Progenitor cell of endocrine pancreas (in vitro differentiated cells): ENCODE measurements around the gene NMBR. TPM values are rescaled to one million over a fixed set of nuclear protein-coding genes. Genes with fewer than 3 reads are reported as not detected.
"Not testable (repeated sequence)": the region's sequence is repeated elsewhere in the genome, so short reads cannot be mapped to it uniquely, and the experiment has no call there.

Experiments used
- DNase-seq: peaks from one replicate; pipeline ENCODE4 v3.0.0; 2021; ENCODE audit warnings: low spot score; ENCODE audit not compliant: unreplicated experiment
- H3K27ac Mint-ChIP-seq: 2 replicates; pipeline ENCODE4 v1.8.0; 2021; ENCODE audit warnings: mild to moderate bottlenecking, moderate library complexity, mixed read lengths
- H3K27me3 Mint-ChIP-seq: 2 replicates; pipeline ENCODE4 v1.8.0; 2021; ENCODE audit warnings: mixed read lengths
- H3K36me3 Mint-ChIP-seq: 2 replicates; pipeline ENCODE4 v1.8.0; 2022; ENCODE audit warnings: mixed read lengths; ENCODE audit not compliant: insufficient read depth
- H3K4me1 Mint-ChIP-seq: 2 replicates; pipeline ENCODE4 v1.8.0; 2021; ENCODE audit warnings: low read depth, mixed read lengths
- H3K4me3 Mint-ChIP-seq: 2 replicates; pipeline ENCODE4 v1.8.0; 2021; ENCODE audit warnings: low read depth, mild to moderate bottlenecking, moderate library complexity, mixed read lengths
- H3K9me3 Mint-ChIP-seq: 2 replicates; pipeline ENCODE4 v1.8.0; 2021; ENCODE audit warnings: low read depth, mixed read lengths
- total RNA-seq: library from RNA; stranded (reverse); gene quantifications from 2 replicates; pipeline ENCODE4 v1.2.1, GENCODE V29; 2021
- TF ChIP-seq, protein P1 (sequence below): fragments of 200-600 bp; sonication (generic); IDR thresholded peaks from one replicate; pipeline ENCODE4 v1.5.0; 2021; ENCODE audit warnings: antibody characterized with exemption, mild to moderate bottlenecking; ENCODE audit not compliant: unreplicated experiment

The NMBR gene
- total RNA-seq, 1 donor from 2014 or later, result 0.74 TPM

- DNase-seq, H3K27me3 Mint-ChIP-seq, H3K9me3 Mint-ChIP-seq, H3K4me3 Mint-ChIP-seq, H3K36me3 Mint-ChIP-seq, H3K4me1 Mint-ChIP-seq, H3K27ac Mint-ChIP-seq: not testable (repeated sequence)
- TF ChIP-seq, protein P1, sequence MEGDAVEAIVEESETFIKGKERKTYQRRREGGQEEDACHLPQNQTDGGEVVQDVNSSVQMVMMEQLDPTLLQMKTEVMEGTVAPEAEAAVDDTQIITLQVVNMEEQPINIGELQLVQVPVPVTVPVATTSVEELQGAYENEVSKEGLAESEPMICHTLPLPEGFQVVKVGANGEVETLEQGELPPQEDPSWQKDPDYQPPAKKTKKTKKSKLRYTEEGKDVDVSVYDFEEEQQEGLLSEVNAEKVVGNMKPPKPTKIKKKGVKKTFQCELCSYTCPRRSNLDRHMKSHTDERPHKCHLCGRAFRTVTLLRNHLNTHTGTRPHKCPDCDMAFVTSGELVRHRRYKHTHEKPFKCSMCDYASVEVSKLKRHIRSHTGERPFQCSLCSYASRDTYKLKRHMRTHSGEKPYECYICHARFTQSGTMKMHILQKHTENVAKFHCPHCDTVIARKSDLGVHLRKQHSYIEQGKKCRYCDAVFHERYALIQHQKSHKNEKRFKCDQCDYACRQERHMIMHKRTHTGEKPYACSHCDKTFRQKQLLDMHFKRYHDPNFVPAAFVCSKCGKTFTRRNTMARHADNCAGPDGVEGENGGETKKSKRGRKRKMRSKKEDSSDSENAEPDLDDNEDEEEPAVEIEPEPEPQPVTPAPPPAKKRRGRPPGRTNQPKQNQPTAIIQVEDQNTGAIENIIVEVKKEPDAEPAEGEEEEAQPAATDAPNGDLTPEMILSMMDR, result peak; percentile 36
Observed at GRCh38 chr6:142188341-142188740, 41.4 kb upstream of the NMBR start.

GRCh38 chr6:142187209-142187608 lies 40.3 kb upstream of the NMBR start:
- Mint-ChIP-seq H3K27me3 (no peaks in the 10 kb centered on the region), H3K4me3 (no peak overlapping the region), H3K36me3 (peaks cover 9% of the 10 kb centered on the region), H3K9me3 (no peaks in the 10 kb centered on the region), H3K27ac (no peak overlapping the region), H3K4me1 (peaks cover 6% of the 10 kb centered on the region)
- TF ChIP-seq, protein P1, result no peak
- no peak for DNase-seq

GRCh38 chr6:142185641-142186040 lies 38.7 kb upstream of the NMBR start:
- H3K27ac Mint-ChIP-seq, result no peak overlapping the region
- TF ChIP-seq, protein P1, result no peak
- peaks cover 6% of the 10 kb centered on the region for H3K4me1 Mint-ChIP-seq
- H3K4me3 Mint-ChIP-seq, result no peak overlapping the region
- peaks cover 9% of the 10 kb centered on the region for H3K36me3 Mint-ChIP-seq
- DNase-seq, result no peak
- H3K9me3 Mint-ChIP-seq, result no peaks in the 10 kb centered on the region
- H3K27me3 Mint-ChIP-seq, result no peaks in the 10 kb centered on the region

GRCh38 chr6:142184307-142184706 lies 37.4 kb upstream of the NMBR start:
- no peaks in the 10 kb centered on the region for H3K9me3 Mint-ChIP-seq
- H3K27ac Mint-ChIP-seq, result no peak overlapping the region
- TF ChIP-seq, protein P1, result no peak
- peaks cover 6% of the 10 kb centered on the region for H3K4me1 Mint-ChIP-seq
- no peak for DNase-seq
- peaks cover 8% of the 10 kb centered on the region for H3K36me3 Mint-ChIP-seq
- no peaks in the 10 kb centered on the region for H3K27me3 Mint-ChIP-seq
- H3K4me3 Mint-ChIP-seq, result no peak overlapping the region

DNA sequence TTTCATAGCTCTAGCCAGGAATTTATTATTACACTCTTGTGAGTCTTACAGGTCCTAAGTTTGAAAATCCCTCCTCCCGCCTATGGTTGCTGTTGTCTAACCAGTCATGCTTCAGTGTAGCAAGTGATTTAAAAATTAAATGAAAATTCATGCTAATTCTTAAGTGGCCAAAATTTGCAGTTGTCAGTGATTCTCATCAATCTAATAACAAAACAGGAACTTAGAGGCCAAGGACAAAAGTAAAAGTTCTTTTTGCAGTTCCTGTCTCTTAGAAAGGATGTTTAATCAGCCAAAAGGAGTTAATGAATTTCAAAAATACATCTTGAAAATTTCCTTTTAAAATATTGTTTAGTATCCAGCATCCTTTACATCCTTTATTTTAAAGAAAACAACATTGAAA lies 36.4 kb upstream of the NMBR start:
- H3K27ac Mint-ChIP-seq, result no peak overlapping the region
- H3K27me3 Mint-ChIP-seq, result no peaks in the 10 kb centered on the region
- H3K9me3 Mint-ChIP-seq, result no peaks in the 10 kb centered on the region
- H3K4me1 Mint-ChIP-seq, result peaks cover 6% of the 10 kb centered on the region
- no peak overlapping the region for H3K4me3 Mint-ChIP-seq
- H3K36me3 Mint-ChIP-seq, result peaks cover 8% of the 10 kb centered on the region
- TF ChIP-seq, protein P1, result no peak
- no peak for DNase-seq
